ENCODE measurements around the gene PDIA6.
"Not testable (repeated sequence)": the region's sequence is repeated elsewhere in the genome, so short reads cannot be mapped to it uniquely, and the experiment has no call there.

PDIA6 gene

DNA sequence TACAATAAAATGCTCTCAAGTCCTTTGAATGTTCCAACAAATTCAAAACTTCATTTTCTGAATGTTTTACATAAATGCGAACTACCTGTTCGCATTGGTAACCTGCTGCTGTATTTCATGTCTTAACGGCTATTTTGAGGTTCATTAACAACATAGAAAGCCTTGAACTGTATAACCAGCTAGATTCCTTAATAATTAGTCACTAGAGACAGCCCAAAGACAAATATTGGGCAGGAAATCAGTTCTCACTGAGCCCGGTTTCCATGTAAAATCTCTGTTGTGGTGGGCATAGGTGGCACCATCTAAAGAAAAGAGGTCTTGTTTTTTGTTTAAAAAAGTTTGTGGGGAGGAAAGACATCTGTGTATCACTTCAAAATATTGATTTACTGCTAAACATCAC, 29.2 kb downstream of the PDIA6 start:
- Histone ChIP-seq H3K27me3 (ENCODE audit: control insufficient read depth in 5 of 5, insufficient read depth in 4 of 5, low read length in 5 of 5) (no peaks in the 10 kb centered on the region), H3K9ac (ENCODE audit: low read length in 5 of 5) (no peak overlapping the region), H3K9me3 (ENCODE audit: control insufficient read depth in 5 of 5, low read length in 5 of 5) (no peaks in the 10 kb centered on the region), H3K4me3 (ENCODE audit: low read depth in 1 of 5, low read length in 5 of 5) (no peak overlapping the region), H3K36me3 (ENCODE audit: control insufficient read depth in 5 of 5, insufficient read depth in 5 of 5, low read length in 5 of 5) (peaks cover 24 to 92% (median 80%) of the 10 kb centered on the region in 5 donors), H3K4me1 (ENCODE audit: control insufficient read depth in 5 of 5, insufficient read depth in 5 of 5, low read length in 5 of 5) (no peaks in the 10 kb centered on the region), H3K27ac (ENCODE audit: low read depth, low read length) (no peak overlapping the region)

- no peak overlapping the region for H3K27ac ChIP-seq (ENCODE audit: low read depth, low read length)
- no peak overlapping the region for H3K9ac ChIP-seq (ENCODE audit: low read length in 5 of 5)
- no peaks in the 10 kb centered on the region for H3K9me3 ChIP-seq (ENCODE audit: control insufficient read depth in 5 of 5, low read length in 5 of 5)
- no peaks in the 10 kb centered on the region for H3K27me3 ChIP-seq (ENCODE audit: control insufficient read depth in 5 of 5, insufficient read depth in 4 of 5, low read length in 5 of 5)
- no peak overlapping the region for H3K4me3 ChIP-seq (ENCODE audit: low read depth in 1 of 5, low read length in 5 of 5)
- H3K36me3 ChIP-seq (ENCODE audit: control insufficient read depth in 5 of 5, insufficient read depth in 5 of 5, low read length in 5 of 5) = peaks cover 21 to 92% (median 72%) of the 10 kb centered on the region in 5 donors
- H3K4me1 ChIP-seq (ENCODE audit: control insufficient read depth in 5 of 5, insufficient read depth in 5 of 5, low read length in 5 of 5) = no peaks in the 10 kb centered on the region
These were observed 30.8 kb downstream of the PDIA6 start for GRCh38 chr2:10781746-10782145.

DNA sequence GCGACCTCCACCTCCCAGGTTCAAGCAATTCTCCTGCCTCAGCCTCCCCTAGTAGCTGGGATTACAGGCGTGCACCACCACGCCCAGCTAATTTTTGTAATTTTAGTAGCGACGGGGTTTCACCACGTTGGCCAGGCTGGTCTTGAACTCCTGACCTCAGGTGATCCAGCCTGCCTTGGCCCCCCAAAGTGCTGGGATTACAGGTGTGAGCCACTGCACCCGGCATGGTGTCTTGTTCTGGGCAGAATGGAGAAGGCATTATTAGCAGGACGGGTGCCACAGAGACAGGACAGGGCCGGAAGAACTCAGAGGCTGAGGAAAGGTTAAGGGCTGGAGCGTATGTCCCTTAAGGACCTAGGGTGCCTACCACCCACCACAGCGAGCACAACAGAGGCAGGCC, 31.8 kb downstream of the PDIA6 start:
- not testable (repeated sequence) for H3K27me3 ChIP-seq (ENCODE audit: control insufficient read depth in 5 of 5, insufficient read depth in 4 of 5, low read length in 5 of 5); H3K4me1 ChIP-seq (ENCODE audit: control insufficient read depth in 5 of 5, insufficient read depth in 5 of 5, low read length in 5 of 5); H3K27ac ChIP-seq (ENCODE audit: low read depth, low read length); H3K9me3 ChIP-seq (ENCODE audit: control insufficient read depth in 5 of 5, low read length in 5 of 5); H3K4me3 ChIP-seq (ENCODE audit: low read depth in 1 of 5, low read length in 5 of 5); H3K9ac ChIP-seq (ENCODE audit: low read length in 5 of 5)
- H3K36me3 ChIP-seq (ENCODE audit: control insufficient read depth in 5 of 5, insufficient read depth in 5 of 5, low read length in 5 of 5) = peaks cover 16 to 88% (median 65%) of the 10 kb centered on the region in 5 donors

- peaks cover 16 to 84% (median 61%) of the 10 kb centered on the region in 5 donors for H3K36me3 ChIP-seq (ENCODE audit: control insufficient read depth in 5 of 5, insufficient read depth in 5 of 5, low read length in 5 of 5)
- H3K27me3 ChIP-seq (ENCODE audit: control insufficient read depth in 5 of 5, insufficient read depth in 4 of 5, low read length in 5 of 5) = no peaks in the 10 kb centered on the region
- H3K4me1 ChIP-seq (ENCODE audit: control insufficient read depth in 5 of 5, insufficient read depth in 5 of 5, low read length in 5 of 5) = no peaks in the 10 kb centered on the region
- H3K27ac ChIP-seq (ENCODE audit: low read depth, low read length) = no peak overlapping the region
- no peaks in the 10 kb centered on the region for H3K9me3 ChIP-seq (ENCODE audit: control insufficient read depth in 5 of 5, low read length in 5 of 5)
- no peak overlapping the region for H3K9ac ChIP-seq (ENCODE audit: low read length in 5 of 5)
- no peak overlapping the region for H3K4me3 ChIP-seq (ENCODE audit: low read depth in 1 of 5, low read length in 5 of 5)
These were observed 32.1 kb downstream of the PDIA6 start for GRCh38 chr2:10780491-10780820.

- no peak overlapping the region for H3K27ac ChIP-seq (ENCODE audit: low read depth, low read length)
- no peaks in the 10 kb centered on the region for H3K4me1 ChIP-seq (ENCODE audit: control insufficient read depth in 5 of 5, insufficient read depth in 5 of 5, low read length in 5 of 5)
- H3K9ac ChIP-seq (ENCODE audit: low read length in 5 of 5) = no peak overlapping the region
- no peaks in the 10 kb centered on the region for H3K9me3 ChIP-seq (ENCODE audit: control insufficient read depth in 5 of 5, low read length in 5 of 5)
- H3K27me3 ChIP-seq (ENCODE audit: control insufficient read depth in 5 of 5, insufficient read depth in 4 of 5, low read length in 5 of 5) = no peaks in the 10 kb centered on the region
- peaks cover 15 to 79% (median 56%) of the 10 kb centered on the region in 5 donors for H3K36me3 ChIP-seq (ENCODE audit: control insufficient read depth in 5 of 5, insufficient read depth in 5 of 5, low read length in 5 of 5)
- no peak overlapping the region for H3K4me3 ChIP-seq (ENCODE audit: low read depth in 1 of 5, low read length in 5 of 5)
These were observed 32.7 kb downstream of the PDIA6 start for GRCh38 chr2:10779776-10780490.

DNA sequence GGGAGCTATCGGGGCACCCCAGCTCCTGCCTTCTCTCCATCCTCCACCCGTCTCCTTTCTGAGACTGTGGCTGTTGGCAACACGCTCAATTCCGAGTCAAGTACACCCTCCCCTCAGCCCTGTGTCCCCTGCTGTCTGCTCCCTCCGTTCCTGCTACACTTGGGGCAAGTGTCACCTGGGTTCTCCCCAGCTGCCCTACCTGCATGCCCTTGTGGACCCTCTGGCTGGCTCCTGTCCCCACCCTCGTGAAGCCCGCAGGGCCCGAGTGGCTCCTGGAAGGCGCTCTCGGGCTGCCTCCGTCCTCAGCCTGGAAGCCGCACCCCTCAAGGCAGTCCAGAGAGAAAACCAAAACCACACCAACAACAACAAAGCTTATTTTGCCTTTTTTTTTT, 33.9 kb downstream of the PDIA6 start:
- Histone ChIP-seq H3K27me3 (ENCODE audit: control insufficient read depth in 5 of 5, insufficient read depth in 4 of 5, low read length in 5 of 5) (no peaks in the 10 kb centered on the region), H3K4me3 (ENCODE audit: low read depth in 1 of 5, low read length in 5 of 5) (no peak overlapping the region), H3K36me3 (ENCODE audit: control insufficient read depth in 5 of 5, insufficient read depth in 5 of 5, low read length in 5 of 5) (peaks cover 7 to 67% (median 44%) of the 10 kb centered on the region in 5 donors), H3K4me1 (ENCODE audit: control insufficient read depth in 5 of 5, insufficient read depth in 5 of 5, low read length in 5 of 5) (peaks cover 0 to 2% (median 0%) of the 10 kb centered on the region in 5 donors), H3K9ac (ENCODE audit: low read length in 5 of 5) (no peak overlapping the region), H3K9me3 (ENCODE audit: control insufficient read depth in 5 of 5, low read length in 5 of 5) (no peaks in the 10 kb centered on the region), H3K27ac (ENCODE audit: low read depth, low read length) (no peak overlapping the region)

- Histone ChIP-seq H3K36me3 (ENCODE audit: control insufficient read depth in 5 of 5, insufficient read depth in 5 of 5, low read length in 5 of 5) (peaks cover 2 to 60% (median 38%) of the 10 kb centered on the region in 5 donors), H3K4me3 (ENCODE audit: low read depth in 1 of 5, low read length in 5 of 5) (no peak overlapping the region), H3K9ac (ENCODE audit: low read length in 5 of 5) (no peak overlapping the region), H3K27ac (ENCODE audit: low read depth, low read length) (no peak overlapping the region), H3K27me3 (ENCODE audit: control insufficient read depth in 5 of 5, insufficient read depth in 4 of 5, low read length in 5 of 5) (no peaks in the 10 kb centered on the region), H3K4me1 (ENCODE audit: control insufficient read depth in 5 of 5, insufficient read depth in 5 of 5, low read length in 5 of 5) (peaks cover 0 to 2% (median 0%) of the 10 kb centered on the region in 5 donors), H3K9me3 (ENCODE audit: control insufficient read depth in 5 of 5, low read length in 5 of 5) (no peaks in the 10 kb centered on the region)
These were observed 34.5 kb downstream of the PDIA6 start for GRCh38 chr2:10777842-10778723.

DNA sequence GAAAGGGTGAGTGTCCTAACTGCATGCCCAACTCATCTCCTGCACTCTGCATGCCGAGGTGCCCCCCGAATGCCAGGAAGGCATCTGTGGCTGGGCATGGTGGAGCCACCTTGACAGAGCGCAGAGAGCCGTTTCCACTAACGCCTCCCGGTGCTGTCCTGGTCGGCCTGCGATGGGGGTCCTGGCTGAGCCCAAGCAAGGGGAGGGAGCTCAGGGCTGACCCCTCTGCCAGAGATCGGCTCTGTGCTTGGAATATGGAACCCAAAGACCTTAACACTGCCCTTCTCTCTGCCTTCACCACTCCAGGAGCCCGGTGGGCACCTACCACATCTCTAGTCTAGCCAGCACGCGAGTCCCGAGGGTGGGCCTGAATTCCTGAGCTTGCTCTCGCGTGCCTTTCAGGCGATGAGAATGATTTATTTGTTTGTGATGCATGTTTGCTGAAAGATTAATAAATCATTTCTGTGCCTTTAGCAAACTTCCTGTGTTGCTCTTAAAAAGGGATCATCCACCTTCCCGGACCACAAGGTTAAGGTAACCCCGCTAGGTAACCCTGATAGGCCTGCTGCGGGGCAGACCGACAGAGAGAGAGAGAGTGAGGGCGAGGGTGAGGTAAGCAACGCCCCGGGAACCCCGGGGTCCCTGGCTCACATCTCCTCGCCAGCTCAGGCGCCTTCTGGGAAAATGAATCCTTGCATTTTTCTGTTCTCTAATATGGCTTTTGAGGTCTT, 35.3 kb downstream of the PDIA6 start:
- H3K36me3 ChIP-seq (ENCODE audit: control insufficient read depth in 5 of 5, insufficient read depth in 5 of 5, low read length in 5 of 5) = peaks cover 0 to 53% (median 34%) of the 10 kb centered on the region in 5 donors
- no peak overlapping the region for H3K9ac ChIP-seq (ENCODE audit: low read length in 5 of 5)
- H3K27ac ChIP-seq (ENCODE audit: low read depth, low read length) = no peak overlapping the region

GRCh38 chr2:10776231-10776977, 36.2 kb downstream of the PDIA6 start:
- Histone ChIP-seq H3K9me3 (ENCODE audit: control insufficient read depth in 5 of 5, low read length in 5 of 5) (no peaks in the 10 kb centered on the region), H3K27ac (ENCODE audit: low read depth, low read length) (no peak overlapping the region), H3K9ac (ENCODE audit: low read length in 5 of 5) (no peak overlapping the region), H3K27me3 (ENCODE audit: control insufficient read depth in 5 of 5, insufficient read depth in 4 of 5, low read length in 5 of 5) (peaks cover 0 to 3% (median 0%) of the 10 kb centered on the region in 5 donors), H3K4me1 (ENCODE audit: control insufficient read depth in 5 of 5, insufficient read depth in 5 of 5, low read length in 5 of 5) (peaks cover 0 to 2% (median 0%) of the 10 kb centered on the region in 5 donors), H3K4me3 (ENCODE audit: low read depth in 1 of 5, low read length in 5 of 5) (no peak overlapping the region), H3K36me3 (ENCODE audit: control insufficient read depth in 5 of 5, insufficient read depth in 5 of 5, low read length in 5 of 5) (peaks cover 0 to 44% (median 26%) of the 10 kb centered on the region in 5 donors)

More for the DNA sequence above, 35.3 kb downstream of the PDIA6 start:
- H3K9me3 ChIP-seq (ENCODE audit: control insufficient read depth in 5 of 5, low read length in 5 of 5) = no peaks in the 10 kb centered on the region
- no peaks in the 10 kb centered on the region for H3K27me3 ChIP-seq (ENCODE audit: control insufficient read depth in 5 of 5, insufficient read depth in 4 of 5, low read length in 5 of 5)
- H3K4me3 ChIP-seq (ENCODE audit: low read depth in 1 of 5, low read length in 5 of 5) = no peak overlapping the region
- peaks cover 0 to 2% (median 0%) of the 10 kb centered on the region in 5 donors for H3K4me1 ChIP-seq (ENCODE audit: control insufficient read depth in 5 of 5, insufficient read depth in 5 of 5, low read length in 5 of 5)
